Measurements from ENCODE around the gene HEY2.
"Not testable (repeated sequence)": the region's sequence is repeated elsewhere in the genome, so short reads cannot be mapped to it uniquely, and the experiment has no call there.

HEY2 gene

DNA sequence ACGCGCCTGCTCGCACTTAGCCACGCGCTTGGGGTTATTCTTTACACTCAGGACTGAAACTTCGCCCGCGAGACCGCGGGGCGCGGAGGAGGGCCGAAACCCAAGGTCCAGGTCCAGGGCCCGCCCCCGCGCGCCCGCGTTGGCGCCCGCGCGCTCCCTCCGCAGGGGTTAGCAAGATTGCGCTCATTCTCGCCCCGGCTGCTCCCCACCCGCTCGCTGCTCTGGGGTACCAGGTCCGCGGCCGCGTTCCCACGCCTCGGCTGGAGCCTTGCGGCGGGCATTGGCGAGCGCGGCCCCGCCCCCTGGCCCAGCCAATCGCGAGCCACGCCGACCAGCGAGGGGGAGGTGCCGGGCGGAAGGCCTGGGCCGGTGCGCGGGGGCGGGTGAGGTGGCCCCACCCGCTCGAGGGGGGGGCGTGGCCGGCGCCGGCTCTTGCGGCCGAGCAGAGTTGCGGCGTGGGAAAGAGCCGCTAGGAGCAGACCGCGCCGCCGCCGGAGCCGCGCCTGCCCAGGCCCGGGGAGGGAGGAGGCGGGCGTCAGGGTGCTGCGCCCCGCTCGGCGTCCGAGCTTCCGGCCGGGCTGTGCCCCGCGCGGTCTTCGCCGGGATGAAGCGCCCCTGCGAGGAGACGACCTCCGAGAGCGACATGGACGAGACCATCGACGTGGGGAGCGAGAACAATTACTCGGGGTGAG, at the start of gene HEY2:
HEY2 (plus strand) TSS at position 460 of the 692 bp plus-strand sequence; CDS start at position 605, 145 bp downstream.
- peak; percentile 56 to 85 (median 61) for DNase-seq (ENCODE audit: low read depth in 3 of 3)

DNA sequence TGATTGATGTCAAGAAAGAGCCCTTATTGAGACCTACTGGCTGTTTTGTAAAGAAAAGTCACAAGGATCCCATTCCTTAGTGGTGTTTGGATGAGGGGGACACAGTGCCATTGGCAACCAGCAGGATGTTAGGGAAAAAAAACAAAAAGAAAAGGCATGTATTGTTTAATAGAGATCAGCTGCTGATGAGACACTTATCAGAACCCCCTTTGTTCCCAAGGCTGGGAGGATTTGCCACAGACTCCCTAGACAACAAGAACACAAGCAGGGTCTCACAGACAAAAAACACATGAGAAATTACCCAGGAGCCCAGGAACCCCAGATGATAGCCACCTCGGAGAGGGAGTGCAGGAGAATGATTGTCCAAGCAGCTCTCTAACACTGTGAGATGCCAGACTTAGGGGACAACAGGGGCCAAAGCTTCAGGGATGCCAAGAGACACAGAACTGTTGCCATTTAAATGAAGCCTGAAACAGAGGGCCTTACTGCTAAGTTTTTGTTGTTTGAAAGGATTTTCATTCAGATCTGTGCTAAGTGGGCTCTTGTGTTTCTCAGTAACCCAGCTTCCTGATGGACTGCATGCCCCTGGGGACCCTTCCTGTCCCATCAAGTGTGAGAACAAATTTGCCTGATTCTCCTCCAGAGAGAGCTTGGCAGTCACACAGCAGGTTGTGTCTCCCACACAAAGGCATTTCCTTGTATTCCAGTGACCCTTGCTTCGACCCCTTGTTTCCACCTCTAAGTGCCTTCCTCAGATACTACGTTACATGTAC, 48.7 kb upstream of the HEY2 start:
- no peak for DNase-seq (ENCODE audit: low read depth in 3 of 3)

DNA sequence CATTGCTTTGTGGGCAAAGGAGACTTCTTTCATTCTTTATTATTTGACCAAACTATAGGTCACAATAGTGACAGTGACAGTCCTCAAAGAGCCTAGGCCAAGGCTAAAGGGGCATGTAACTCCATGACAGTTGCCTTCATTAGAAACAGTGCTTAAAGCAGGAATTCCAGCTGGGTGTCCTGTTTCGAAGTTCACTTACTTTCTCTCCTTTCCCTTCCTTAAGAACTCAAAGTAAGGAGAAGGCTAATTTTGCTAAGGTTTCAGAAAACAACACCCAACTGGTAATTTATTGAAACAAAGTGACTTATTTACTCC, 48.1 kb upstream of the HEY2 start:
- DNase-seq (ENCODE audit: low read depth in 3 of 3): no peak

DNA sequence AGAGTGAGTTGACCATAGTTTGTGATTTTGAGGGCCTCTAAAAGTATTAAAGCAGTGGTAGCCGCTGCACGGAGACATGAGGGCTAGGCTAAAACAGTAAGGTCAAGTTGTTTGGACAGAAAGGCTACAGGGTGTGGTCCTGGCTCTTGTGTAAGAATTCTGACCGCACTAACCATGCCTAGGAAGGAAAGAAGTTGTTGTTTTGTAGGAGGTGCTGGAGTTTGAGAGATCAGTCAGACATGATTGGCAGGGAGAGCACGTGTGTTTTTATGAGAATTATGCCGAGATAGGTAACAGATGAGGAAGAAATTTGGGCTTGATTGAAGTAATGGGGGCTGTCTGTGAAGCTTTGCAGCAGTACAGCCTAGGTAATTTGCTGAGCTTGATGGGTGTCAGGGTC, 45.5 kb upstream of the HEY2 start:
- DNase-seq (ENCODE audit: low read depth in 3 of 3): not testable (repeated sequence)

DNA sequence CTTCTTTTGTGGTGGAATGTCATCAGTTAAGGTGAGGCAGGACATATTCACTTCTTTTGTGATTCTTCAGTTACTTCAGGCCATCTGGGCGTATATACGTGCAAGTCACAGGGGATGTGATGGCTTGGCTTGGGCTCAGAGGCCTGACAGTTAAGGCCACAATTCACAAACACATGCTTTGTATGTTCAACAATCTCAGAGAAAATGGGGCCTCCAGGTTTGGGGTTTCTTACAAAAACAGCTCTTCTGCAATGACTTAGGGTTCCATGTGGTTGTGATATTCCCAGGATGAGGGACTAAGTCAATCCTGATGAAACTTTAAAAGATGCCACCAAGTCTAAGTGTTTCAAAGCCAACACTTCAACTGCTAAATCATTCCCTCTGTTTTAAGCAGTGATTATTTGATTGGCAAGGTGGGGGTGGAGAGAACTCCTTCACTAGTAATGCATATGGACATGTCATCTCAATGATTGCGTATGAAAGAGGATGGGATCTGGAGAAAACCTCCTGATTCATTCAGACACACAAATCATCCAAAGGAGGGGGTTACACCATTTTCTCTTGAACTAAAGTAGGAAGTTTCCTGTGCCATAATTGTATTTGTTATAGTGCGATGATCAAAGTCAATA, 41.7 kb upstream of the HEY2 start:
- no peak for DNase-seq (ENCODE audit: low read depth in 3 of 3)

DNA sequence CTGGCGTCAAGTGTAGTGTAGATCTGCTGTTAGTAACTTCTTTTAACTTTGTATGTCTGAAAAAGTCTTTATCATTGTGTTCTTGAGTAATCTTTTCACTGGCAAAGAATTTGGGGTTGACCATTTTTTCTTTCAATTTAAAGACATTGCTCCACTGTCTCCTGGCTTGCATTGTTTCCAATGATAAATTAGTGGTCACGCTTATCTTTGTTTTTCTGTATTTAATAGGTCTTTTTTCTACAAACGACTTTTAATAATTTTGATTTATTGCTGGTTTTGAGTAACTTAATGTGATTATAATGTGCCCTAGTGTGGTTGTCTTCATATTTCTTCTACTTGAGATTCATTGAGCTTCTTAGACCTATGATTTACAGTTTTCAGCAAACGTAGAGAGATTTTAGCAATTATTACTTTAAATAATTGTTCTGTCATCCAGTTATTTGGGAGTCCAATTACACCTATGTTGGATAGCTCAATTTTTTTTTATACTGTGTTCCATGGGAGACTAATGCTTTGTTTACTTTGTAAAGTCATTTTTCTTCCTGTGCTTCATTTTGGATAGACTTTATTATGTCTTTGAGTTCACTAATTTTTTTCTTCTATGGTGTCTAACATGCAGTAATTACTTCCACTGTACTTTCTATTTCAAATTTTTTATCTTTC, 38.3 kb upstream of the HEY2 start:
- no peak for DNase-seq (ENCODE audit: low read depth in 3 of 3)

DNA sequence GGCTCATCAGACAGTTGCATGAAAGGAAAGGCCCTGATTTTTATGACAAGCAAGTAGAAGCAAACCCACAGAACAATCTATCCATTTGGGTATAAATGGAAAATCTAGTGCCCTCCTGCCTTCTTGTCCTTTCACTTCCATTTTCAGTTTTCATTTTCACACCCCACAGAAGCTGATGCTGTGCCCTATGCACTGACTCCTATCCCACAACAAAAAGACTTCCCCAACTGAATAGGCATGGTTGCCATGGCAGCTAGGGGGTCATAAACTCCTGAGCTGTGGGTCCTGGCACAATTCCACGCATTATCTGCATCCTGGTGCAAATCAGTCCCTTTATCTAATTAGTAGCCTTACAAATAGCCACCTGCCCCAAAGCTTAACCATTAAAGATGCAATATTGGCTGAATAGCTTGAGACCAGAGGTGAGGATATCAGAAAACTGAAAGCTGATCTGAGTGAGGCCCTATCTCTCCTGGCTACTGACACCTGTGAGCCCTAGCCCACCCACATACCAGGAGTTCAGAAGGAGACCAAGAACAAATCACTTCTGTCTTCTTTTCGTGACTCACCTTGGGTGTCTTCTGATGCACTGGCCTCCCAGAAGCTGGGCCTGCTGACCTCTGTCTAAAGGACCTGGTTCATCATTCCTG, 34.9 kb upstream of the HEY2 start:
- no peak for DNase-seq (ENCODE audit: low read depth in 3 of 3)

DNA sequence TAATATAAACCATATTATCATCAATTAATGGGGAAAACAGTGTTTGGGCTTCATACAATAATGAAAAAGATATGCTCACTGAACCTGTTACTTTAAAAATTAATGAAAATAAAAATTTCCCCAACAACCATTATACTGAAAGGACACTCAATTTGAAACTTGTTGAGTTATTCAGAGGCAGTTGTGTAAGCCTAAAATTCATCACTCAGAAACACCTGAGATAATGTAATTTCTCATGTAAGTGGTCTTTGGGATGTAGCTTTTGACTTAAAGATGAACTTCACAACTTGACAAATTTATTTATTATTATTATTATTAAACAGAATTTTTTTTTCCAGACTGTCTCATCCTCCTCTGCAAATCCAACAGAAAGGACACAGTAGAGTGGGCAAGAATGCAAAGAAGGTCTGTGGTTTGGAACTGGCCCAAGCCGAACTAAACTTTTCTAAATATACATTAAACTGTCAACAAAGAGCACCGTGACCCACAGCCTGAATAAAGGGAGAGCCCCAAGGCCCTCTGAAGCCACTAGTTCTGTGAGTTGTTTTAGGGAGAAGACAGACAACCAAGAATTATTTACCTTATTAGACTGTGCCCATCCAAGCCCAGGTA, 32.2 kb upstream of the HEY2 start:
- no peak for DNase-seq (ENCODE audit: low read depth in 3 of 3)

DNA sequence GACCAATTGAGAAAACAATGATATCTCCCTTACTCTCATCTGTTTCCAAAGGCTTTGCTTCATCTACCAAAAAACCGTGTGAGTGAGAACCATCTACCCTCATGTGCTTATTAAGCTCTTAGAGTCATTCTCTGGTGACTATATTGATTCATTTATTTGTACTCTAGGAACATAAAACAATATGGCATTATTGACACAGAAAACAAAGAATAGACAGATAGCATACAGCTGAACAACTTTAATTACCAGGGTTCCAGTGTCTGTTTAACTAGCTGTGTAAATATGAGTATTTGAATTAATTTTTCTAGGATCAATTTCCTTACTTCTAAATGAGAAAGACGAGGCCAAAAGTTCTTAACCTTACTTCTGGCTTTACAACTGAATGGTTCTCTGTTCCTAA, 31.3 kb upstream of the HEY2 start:
- no peak for DNase-seq (ENCODE audit: low read depth in 3 of 3)

DNA sequence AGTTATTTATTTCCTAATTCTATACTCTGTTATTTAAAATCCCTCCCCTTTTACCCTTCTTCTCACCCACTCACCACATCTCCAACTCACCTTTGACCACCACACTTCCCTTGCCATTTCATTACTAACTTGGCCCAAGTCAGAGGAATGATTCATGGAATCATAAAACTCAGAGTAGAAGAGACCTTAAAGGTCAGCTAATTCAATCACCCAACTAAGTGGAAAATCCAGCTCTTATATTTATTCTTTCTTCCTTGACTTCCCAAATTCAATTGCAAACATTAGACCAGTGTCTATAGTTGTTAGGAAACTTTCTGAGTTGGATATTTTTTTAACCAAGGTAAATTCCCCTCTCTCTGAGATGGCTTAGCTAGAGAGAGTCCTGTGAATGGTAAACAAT, 26.5 kb upstream of the HEY2 start:
- DNase-seq (ENCODE audit: low read depth in 3 of 3): no peak

DNA sequence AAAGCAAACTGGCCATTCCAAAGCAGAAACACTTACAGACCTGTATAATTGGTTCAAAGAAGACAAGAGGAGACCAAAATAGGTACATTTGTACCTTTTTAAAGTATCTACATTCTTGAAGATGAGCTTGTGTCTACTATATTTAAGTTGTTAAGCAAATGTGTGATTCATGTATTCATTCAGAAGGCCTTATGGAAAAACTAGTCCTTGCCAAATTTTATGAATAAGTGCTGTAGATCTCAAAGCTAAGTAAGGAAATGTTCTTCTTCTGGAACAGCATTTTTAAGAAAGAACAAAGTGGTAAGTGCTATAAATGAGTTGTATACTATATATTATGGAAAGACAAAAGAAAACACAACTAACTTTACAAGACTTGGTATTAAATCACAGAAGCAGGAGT, 22.2 kb upstream of the HEY2 start:
- no peak for DNase-seq (ENCODE audit: low read depth in 3 of 3)

DNA sequence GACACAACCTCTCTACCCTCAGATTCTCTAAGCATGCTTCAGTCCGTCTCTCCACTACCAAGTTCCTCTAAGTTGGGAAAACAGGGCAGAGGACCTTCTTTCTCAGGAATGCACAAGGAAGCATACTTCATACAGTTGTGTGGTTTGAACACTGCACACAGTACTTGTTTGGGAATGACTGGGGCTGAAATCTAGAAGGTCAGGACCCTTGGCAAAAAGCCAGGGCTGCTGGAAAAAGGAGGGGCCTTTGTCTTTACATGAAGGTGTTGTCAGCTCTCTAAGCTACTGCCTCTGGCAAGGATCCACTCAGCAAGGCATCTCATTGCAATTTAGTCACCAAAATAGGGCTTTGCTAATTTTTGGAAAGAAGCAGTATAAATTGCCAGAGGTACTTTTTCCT, 20.7 kb upstream of the HEY2 start:
- DNase-seq (ENCODE audit: low read depth in 3 of 3): no peak

DNA sequence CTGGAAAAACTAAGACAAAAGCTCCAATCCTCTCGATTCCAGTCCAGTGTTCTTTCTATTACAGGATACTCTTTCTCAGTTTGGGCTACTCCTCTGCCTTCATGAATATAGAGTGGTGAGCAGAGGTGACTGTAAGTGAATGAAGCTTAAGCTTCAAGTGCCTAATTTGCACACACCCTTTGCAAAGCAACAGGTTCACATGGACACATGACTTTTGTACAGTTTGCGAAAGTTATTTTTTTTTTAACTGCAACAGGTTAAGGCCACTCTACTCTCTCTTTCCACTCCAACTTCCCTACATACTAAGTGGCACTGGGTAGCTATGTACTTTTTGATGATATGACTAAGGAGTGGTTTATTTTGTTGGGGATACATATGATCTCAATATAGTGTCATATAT, 19.4 kb upstream of the HEY2 start:
- no peak for DNase-seq (ENCODE audit: low read depth in 3 of 3)

DNA sequence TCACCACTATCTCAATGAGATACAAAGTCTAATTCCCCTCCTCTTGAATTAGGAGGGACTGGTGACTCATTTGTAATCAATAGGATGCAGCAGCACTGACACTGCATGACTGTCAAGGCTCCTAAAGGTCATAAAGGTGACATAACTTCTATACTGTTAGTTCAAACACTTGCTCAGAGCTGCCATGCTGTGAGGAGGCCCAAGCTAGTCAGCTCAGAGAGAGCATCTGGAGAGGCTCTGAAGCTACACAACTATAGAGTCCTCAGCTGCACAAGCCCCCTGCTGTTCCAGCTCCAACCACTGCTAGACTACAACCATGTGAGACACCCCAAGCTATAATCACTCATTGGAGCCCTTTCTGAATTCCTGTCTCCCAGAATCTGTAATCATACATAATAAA, 17.0 kb upstream of the HEY2 start:
- no peak for DNase-seq (ENCODE audit: low read depth in 3 of 3)

DNA sequence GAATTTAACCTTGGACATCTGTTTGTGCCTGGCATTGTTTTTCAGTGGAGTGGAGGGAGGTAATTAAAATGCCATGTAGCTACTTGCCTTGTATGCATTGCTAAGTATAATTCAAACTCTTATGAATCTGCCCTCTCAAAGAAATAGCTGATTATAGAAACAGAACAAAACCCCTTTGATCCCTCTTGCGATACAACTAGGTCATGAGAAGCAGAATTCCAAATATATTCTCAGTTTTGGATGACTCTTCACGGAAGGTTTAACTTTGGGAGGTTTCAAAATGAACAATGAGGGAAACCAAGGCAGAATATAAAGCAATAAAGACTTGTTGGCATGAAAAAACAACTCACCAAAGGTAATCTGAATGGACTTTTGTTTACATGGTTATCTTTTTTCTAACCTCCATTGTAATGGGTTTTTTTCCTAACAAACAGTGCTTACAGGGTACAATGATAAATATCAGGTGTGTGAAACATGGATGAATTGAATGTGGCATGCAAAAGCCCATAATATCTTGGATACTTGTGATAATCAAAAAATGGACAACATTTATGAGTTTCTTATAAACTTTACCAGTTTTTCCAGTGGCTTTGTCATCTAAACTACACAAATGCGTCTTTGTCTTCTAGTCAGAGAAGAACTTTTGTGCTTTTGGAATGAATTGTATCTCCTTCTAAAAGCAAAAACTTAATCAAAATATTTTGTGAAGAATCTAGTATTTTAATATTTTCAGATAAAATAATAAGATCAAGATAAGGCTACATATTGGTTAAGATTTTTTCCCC, 15.7 kb upstream of the HEY2 start:
- no peak for DNase-seq (ENCODE audit: low read depth in 3 of 3)

DNA sequence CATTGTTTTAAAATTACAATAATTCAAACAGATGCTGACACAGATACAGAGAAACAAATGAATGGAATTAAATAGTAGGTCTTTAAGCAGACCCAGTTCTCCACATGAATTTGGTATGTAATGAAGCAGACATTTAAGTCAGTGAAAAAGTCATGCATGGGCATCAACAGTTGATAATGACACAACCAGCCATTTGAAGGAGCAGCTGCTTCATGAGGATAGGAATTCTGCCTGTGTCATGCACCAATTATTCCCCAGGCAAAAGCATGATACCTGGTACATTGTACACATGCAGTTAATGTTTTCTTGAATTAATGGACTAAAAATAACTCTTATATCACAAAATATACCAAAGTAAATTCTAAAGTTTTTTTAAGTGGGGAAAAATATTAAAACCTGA, 11.2 kb upstream of the HEY2 start:
- DNase-seq (ENCODE audit: low read depth in 3 of 3): no peak

DNA sequence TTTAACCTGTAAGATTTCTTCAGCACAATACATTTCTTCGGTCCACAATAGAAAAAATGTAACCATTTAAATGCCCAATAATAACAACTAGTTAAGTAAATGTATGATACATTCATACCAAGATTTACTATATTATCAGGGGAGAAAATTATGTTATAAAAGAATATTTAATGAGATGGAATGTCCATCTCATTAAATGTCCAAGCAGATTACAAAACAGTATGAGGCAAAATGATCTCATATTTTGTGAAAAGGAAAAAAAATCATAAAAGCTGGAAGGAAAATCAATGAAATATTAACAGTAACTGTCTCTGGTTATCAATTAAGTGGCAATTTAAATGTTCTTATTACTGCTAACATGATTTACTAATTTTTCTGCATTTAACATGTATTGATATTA, 10.1 kb upstream of the HEY2 start:
- DNase-seq (ENCODE audit: low read depth in 3 of 3): no peak

DNA sequence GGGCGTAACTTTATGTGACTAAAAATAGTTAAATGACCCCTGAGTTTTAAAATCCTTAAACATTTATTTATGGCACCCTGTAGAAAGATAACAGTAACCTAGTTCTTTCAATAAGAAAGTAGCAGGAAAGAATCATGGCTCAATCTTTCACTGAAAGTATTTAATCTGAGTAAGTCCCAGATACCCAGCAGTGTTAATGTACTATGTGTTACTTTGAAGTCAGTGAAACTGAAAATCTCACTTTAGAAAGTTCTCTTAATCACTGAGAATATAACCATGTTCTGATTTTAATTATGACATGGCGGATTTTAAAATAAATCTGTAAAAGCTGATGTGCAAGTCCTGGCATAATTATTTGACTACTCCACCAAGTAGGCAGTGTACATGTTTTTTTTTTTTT, 8.1 kb upstream of the HEY2 start:
- DNase-seq (ENCODE audit: low read depth in 3 of 3): no peak

DNA sequence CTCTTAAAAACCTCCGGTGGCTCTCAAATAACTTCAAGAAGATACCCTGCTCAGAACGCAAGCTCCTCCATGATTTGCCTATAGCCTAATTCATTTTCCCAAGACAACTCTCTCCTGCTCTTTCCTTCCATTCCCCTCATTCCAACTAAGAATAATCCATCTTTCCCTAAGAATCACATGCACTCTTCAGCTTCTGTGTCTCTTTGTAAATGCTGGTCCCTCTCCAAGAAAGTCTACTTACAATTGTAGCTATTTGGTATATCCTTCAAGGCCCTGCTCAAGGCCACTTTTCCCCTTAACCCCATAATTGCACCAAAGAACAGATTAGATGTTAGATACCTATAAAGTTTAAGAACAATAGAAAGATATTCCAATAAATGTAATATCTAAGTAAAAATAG, 7.4 kb upstream of the HEY2 start:
- DNase-seq (ENCODE audit: low read depth in 3 of 3): no peak

DNA sequence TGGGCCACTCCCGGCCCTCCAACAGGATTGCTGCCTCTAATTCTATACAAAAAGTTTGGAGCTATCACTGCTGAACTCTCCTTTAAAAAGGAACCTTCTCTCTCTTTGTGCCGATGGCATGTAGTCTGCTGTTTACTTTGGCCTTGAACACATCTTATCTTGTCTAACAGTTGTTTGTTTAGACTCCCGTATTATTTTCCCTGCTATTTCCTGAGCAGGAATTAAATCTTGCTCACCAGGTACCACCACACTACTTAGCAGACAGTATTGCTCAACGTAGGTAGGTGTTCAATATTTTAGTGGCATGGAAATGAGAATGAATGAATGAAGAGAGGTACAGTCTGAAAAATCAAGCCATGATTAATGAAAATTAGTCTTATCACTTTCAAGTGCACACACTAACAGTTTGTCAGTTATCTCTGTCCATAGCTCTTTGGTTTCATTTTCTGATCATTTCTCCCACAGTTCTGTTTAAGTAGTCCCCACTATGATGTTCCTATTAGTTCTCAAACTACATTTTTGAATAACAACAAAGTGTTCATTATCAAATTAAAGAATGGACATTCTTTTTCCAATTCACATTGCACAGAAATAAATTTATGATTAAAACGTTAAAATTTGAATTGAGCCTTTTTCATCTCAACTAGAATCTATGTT, 6.8 kb upstream of the HEY2 start:
- DNase-seq (ENCODE audit: low read depth in 3 of 3): no peak
